Endometrial microvascular endothelial cells (primary cell): ENCODE results near the gene EAF1. TPM values are rescaled to one million over a fixed set of nuclear protein-coding genes. Genes with fewer than 3 reads are reported as not detected.
"Not testable (repeated sequence)": the region's sequence is repeated elsewhere in the genome, so short reads cannot be mapped to it uniquely, and the experiment has no call there.

Experiments used
- in situ Hi-C: cut with HindIII; loops from 2 replicates; pipeline ENCODE4 v1.10.0; 2017; ENCODE audit warnings: low sequenced_read_pairs, low pct_unique_long_range_greater_than_20kb; ENCODE audit errors: inconsistent ontology term
- total RNA-seq: library from RNA; depleted of rRNA; stranded (reverse); fragments of >200 nt; gene quantifications from one replicate; pipeline ENCODE4 v1.2.3, GENCODE V29; 2015; ENCODE audit errors: inconsistent ontology term

EAF1 gene
- total RNA-seq, 1 donor from 2014 or later: 17.6 TPM

GRCh38 chr3:15449489-15450224 is 22.3 kb downstream of the EAF1 start:
- in situ Hi-C loops: no loop called here

- in situ Hi-C loops: no loop called here
Measured at GRCh38 chr3:15450438-15451215, 23.2 kb downstream of the EAF1 start.

DNA sequence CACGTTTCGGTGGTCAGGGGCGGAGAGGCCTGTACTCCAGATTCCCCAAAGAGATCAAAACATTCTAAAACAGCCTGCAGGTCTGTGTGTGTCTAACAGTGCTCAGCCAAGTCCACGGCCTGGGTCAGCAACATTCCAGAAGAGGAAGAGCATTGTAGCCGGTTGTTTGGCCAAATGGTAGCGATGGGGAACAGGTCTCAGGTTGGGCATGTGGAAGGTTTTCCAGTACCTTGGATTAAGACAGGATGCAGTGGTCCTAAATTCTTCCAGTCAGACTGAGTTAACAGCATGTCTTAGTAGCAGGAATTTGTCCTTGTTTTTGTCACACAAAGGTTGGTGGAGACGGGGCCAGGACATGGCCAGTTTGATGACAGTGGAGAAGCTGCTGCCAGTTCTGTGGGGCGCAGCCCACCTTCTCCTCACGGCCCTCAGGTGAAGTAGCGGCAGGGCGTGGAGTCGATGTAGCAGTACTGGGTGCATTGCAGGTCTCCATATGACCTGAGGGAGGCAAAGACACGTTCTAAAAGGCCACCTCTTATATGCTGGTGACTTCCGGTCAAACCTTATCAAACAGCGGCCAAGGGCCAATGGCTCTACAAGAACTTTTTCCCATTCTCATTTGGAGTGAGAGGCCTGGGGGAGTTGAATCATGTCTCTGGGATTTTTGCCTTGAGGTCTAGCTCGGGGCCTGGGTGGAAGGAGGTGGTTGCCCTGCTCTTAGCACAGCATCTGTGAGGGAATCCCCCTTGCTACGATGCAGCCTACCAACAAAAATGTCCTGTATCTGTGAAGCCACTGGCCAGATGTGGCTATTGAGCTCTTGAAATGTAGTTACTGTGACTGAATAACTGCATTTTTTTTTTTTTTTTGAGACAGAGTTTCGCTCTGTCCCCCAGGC is 24.1 kb downstream of the EAF1 start:
- in situ Hi-C loops: no loop called here

DNA sequence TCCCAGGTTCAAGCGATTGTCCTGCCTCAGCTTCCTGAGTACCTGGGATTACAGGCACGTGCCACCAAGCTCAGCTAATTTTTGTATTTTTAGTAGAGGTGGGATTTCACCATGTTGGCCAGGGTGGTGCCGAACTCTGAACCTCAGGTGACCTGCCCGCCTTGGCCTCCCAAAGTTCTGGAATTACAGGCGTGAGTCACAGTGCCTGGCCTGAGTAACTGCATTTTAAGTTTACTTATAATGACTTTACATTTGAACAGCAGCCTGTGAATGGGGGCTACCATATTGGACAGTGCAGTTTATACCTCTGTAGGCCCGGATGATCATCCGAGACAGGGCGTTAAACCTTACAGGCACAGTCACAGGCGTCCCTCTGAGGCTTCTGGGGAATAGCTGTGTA is 24.8 kb downstream of the EAF1 start:
- in situ Hi-C loops: no loop called here

DNA sequence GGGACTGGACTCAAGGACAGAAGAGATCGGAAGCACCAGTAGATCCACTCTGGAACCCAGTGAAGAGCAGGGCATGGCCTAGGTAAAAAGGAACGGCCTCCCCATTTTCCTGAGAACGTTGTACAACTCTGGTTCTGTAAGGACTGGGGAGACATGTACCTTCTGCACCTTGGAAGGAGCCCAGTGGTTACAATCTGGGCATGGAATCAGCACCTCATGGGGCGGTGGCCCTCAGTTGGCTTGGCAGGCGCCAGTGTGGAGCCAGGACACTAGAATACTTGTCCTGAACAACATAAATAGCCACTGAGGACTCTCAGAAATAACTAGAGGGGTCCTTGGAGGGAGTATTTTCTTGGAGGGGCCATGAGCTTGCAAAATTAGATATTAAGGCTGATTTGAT is 25.6 kb downstream of the EAF1 start:
- in situ Hi-C loops: no loop called here

DNA sequence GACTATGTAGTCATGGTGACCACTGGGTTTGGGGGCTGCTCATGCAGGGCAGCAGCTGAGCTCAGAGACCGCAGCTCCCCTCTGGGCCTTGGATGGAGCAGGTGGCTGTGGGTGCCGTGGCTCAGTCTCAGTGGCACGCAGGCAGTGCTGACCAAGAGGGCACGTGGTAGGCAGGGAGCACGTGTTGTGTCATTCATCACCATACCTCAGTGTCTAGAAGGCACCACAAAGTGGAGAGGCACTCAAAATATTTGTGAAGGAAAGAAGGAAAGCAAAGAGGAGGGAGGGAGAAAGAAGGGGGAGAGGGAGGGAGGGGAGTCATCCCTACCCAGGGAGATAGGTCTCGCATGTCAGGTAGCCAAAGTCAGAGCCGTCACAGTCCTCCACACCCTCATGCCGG is 26.1 kb downstream of the EAF1 start:
- in situ Hi-C loops: no loop called here

DNA sequence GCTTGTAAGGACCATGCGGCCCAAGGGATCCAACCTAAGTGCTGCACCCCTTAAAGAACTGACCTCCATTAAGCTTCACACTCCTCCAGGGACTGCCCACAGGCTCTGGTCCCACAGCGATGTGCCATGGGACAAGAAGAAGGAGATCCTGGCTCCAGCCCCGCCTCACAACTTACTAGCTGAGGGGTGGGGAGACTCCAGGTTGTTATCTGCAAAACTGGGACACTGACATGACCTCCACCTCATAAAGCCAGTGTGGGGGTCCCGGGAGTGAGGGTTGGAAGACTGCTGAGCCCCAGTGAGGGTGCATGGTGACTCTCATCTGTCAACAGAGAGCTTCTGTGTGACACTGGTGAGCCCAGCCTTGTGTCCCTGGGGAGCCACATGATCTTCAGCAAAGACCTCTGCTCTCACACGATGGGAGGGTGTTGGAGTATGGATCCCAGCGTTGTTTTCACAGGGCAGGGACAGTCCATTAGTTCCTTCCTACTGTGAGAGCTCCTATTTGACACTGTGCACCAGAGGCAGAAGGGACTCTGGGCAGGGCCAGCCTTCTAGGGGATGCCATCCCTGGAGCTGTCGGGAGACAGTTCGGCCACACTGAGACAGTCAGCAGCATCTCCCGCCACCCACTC is 26.7 kb downstream of the EAF1 start:
- in situ Hi-C loops: no loop called here

DNA sequence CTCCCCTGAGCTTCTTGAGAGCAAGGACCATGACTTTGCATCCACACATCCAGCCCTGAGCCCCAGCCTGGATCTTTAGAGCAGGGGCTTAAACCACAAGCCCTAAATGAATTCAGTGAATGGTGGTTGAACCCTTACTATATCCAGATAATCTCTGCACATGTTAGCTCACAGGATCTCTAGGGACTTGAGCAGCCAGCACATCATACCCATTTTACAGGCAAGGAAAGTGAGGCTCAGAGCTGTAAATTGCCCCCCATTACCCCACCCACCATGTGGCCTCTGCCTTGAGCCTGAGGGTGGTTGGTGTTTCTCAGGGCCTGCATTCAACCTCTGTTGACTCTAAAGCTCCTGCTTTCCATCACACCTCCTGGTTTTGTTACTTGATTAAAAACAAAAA is 27.6 kb downstream of the EAF1 start:
- in situ Hi-C loops: no loop called here

DNA sequence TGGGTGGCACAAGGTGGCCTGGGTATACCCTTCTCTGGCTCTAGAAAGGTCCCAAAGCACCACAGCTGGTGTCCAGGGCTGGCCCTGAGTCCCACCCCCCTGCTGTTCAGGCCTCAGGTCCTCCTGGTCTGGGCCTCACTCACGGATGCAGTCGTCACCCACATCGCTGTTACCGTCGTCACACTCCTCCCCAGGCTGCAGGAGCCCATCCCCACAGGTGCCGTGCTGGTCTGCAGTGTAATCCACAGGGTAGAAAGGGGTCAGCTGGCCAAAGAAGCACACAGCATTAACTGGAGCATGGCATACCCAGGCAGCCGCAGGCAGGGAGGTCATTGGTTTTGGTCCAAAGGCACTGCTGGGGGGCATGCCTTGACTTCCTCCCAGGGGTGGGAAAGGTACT is 28.4 kb downstream of the EAF1 start:
- in situ Hi-C loops: no loop called here

- in situ Hi-C loops: no loop called here
Measured at GRCh38 chr3:15456321-15456720, 28.9 kb downstream of the EAF1 start.

GRCh38 chr3:15456915-15457314 is 29.5 kb downstream of the EAF1 start:
- in situ Hi-C loops: not testable (repeated sequence)

DNA sequence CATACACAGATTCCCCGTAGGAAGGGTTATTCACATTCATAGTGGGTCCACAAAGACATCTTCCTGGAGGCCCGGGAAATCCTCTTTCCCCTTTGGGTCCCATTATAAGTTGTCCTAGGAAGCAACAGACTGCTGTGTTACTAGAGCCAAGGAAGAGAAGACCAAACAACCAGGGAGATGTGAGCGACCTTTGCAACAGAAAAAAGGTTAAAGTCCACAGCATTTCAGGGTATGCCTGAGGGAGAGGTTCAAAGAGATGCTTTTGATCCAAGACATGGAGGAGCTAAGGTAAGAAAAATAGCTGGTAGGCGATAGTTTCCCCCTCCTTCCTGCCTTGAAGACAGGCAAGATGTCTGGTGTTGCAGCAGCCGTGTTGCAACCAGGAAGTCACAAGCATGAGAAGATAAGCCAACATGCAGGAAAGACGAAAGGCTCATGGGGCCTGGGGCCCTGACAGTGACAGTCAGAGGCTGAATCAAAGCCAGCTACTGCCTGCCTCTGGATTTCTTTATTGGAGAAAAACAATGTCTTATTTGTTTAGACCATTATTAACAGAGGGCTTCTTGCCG is 30.9 kb downstream of the EAF1 start:
- in situ Hi-C loops: no loop called here

- in situ Hi-C loops: no loop called here
Measured at GRCh38 chr3:15460891-15461531, 33.6 kb downstream of the EAF1 start.

DNA sequence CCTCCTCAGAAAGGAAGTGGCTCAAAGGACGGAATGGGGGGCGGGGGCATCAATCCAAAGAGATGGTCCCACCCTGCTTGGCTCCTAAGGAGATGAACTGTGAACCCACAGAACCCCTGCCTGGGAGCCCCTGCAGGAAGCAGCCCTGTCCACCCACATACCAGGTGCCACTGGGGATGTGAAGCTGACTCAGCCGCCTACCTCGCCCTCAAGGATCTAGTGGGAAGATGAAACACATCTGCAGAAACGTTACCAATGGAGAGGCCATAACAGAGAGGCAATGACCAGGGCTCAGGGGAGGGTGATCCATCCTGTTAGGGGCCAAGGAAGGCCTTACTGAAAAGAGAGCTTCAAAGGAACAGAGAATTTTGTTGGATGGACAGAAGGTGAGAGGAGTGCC is 35.1 kb downstream of the EAF1 start:
- in situ Hi-C loops: no loop called here

DNA sequence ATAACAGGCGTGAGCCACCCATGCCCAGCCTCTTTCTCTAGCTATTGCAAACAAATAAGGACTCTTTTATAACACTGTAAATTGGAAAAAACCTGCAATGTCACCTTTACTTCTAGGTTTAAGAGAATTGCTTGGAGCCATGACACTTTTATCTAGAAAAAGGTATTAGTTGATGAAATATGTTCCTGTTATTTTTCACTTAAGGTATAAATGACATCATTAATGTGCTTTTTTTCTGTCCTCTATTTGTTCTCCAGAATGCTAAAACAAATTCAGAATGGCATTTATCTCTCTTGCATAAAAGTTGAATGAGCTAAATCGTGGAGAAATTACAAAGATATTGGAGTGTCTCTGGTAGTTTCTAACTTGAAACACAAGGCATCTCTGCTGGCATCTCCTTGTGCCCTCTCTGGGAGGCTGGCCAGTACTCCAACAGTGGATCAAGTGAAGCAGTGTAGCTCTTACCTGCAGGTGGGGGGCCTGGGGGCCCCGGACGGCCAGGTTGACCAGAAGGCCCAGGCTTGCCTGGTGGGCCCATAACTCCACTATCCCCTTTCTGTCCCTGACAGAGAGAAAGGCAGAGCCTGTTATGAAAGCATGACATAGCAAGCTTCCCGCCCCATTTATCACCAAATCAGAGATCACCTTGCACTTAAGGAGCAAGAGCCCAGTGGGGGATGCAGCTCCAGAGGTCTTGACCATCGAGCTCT is 38.6 kb downstream of the EAF1 start:
- in situ Hi-C loops: no loop called here

DNA sequence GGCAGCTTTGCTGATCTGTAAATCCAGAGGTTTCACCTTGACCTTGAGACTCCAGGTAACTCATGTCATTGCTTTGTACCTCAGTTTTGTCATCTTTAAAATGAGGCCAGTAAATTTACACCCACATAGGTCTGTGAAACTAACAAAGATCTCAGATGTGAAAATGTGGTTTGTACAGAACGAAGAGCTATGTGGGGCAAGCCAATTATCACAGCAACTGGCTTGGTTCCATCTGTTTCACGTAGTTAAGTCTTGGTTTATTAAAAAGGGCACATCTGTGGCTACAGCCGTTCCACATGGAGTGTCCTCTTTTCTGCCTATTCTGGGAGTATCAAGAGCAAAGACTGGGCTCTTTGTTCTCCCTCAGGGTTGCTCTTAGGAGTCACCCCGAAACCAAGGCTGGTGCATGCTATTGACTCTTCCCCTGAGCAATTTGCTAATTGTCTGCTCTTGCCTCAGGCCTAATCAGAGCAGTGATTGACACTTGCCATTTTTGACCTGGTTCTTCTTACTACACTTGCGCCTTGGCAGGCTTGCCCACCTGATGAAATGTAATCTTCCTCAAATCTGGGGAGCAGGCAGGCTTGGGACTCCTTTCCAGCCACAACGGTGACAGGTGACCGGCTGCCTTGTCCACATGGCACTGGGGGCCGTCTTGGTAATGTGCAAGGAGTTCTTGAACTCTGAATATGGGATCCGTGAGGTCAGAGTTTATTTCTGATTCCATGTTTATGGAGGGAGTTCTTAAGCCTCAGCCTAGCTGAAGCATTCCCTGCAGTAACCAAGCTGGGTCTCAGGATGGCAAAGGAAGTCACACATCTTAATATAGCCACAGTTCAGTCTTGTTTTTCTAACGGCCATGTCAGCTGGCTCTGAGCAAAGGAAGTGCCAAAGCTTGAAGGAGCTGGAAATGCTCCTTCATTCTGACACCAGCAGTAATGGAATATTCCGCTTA is 40.1 kb downstream of the EAF1 start:
- in situ Hi-C loops: no loop called here

- in situ Hi-C loops: no loop called here
Measured at GRCh38 chr3:15470261-15470660, 42.9 kb downstream of the EAF1 start.
